ENCODE results near the gene ABHD17C. TPM values are rescaled to one million over a fixed set of nuclear protein-coding genes. Genes with fewer than 3 reads are reported as not detected.

The ABHD17C gene
- total RNA-seq, 1 donor from 2014 or later, result 12.5 TPM

DNA sequence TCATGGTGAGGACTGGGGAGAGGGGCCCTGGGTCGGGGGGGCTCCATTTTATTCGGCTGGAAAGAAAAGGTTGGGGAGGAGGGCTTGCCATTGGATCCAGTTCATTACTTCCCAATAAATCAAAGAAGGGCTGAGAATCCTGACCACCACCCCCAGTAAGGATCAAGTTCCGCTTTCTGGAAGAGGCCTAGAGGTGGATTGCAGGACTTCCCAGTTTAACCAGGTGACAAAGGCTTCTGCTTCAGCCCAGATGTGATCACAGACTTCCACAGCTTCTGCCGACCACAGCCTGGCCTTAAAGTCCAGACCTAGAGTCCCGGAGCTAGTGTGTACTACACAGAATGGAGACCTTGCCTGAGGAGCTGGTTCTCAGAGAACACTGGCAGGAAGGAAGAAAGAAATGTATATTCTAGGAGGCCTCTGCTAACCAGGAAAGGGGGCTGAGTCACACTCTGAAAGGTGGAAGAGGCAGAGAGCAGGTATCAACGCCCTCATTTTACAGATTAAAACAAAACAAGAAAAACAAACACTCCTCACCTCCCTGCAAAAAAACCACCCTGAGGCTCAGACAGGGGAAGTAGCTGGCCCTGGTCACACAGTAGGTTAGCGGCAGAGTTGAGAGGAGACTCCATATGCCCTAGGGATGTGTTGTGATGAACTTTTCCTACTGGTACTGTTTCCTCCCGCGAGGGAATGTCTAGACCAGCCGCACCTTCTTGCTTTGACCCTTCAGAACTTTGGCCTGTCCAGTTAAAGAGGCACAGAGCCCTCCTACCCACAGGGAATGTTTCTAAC is 82.9 kb downstream of the ABHD17C start:
- Histone ChIP-seq H3K9me3 (no peaks in the 10 kb centered on the region), H3K36me3 (no peaks in the 10 kb centered on the region), H3K4me3 (no peak overlapping the region), H3K4me1 (peaks cover 36% of the 10 kb centered on the region), H3K27ac (peak overlapping the region; percentile 37), H3K27me3 (no peaks in the 10 kb centered on the region)
- TF ChIP-seq POLR2A (IDR thresholded peaks at IDR 0.05) (no peak), POLR2AphosphoS5 (IDR thresholded peaks at IDR 0.05; ENCODE audit: insufficient read depth in 1 of 2, low read depth in 1 of 2) (no peak)
- TF ChIP-seq, protein P1, sequence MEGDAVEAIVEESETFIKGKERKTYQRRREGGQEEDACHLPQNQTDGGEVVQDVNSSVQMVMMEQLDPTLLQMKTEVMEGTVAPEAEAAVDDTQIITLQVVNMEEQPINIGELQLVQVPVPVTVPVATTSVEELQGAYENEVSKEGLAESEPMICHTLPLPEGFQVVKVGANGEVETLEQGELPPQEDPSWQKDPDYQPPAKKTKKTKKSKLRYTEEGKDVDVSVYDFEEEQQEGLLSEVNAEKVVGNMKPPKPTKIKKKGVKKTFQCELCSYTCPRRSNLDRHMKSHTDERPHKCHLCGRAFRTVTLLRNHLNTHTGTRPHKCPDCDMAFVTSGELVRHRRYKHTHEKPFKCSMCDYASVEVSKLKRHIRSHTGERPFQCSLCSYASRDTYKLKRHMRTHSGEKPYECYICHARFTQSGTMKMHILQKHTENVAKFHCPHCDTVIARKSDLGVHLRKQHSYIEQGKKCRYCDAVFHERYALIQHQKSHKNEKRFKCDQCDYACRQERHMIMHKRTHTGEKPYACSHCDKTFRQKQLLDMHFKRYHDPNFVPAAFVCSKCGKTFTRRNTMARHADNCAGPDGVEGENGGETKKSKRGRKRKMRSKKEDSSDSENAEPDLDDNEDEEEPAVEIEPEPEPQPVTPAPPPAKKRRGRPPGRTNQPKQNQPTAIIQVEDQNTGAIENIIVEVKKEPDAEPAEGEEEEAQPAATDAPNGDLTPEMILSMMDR (IDR thresholded peaks at IDR 0.05), result no peak
- no peak for DNase-seq (ENCODE audit: extremely low spot score in 2 of 2)
- intact Hi-C loops (cut with DNase I), result loop anchor here (5.0 to 10.0 kb wide), 2 partner anchors 211 to 323 kb away; no protein-coding TSS in a partner anchor

DNA sequence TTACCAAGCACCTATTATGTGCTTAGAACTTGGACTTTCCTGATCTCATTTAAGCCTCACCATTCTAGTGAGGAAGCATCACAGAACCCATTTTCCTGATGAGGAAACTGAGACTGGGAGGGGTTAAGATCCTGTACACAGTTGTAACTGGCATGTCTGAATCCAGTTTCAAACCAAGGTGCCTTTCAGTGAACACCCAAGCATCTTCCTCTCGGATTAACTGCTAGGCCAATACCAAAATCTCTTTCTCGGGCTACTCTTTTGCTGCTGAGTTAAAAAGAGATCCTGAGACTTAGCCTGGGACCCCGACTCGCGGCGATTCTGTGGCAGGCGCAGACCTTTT is 83.5 kb downstream of the ABHD17C start:
- Histone ChIP-seq H3K27ac (no peak overlapping the region), H3K4me1 (peaks cover 36% of the 10 kb centered on the region), H3K4me3 (peak overlapping the region; percentile 46 to 49), H3K9me3 (no peaks in the 10 kb centered on the region), H3K27me3 (no peaks in the 10 kb centered on the region), H3K36me3 (no peaks in the 10 kb centered on the region)
- TF ChIP-seq POLR2AphosphoS5 (IDR thresholded peaks at IDR 0.05; ENCODE audit: insufficient read depth in 1 of 2, low read depth in 1 of 2) (no peak), POLR2A (IDR thresholded peaks at IDR 0.05) (no peak)
- TF ChIP-seq, protein P1 (IDR thresholded peaks at IDR 0.05), result no peak
- intact Hi-C loops (cut with DNase I), result loop anchor here (5.0 to 10.0 kb wide), 2 partner anchors 211 to 324 kb away; no protein-coding TSS in a partner anchor
- DNase-seq (ENCODE audit: extremely low spot score in 2 of 2), result no peak

DNA sequence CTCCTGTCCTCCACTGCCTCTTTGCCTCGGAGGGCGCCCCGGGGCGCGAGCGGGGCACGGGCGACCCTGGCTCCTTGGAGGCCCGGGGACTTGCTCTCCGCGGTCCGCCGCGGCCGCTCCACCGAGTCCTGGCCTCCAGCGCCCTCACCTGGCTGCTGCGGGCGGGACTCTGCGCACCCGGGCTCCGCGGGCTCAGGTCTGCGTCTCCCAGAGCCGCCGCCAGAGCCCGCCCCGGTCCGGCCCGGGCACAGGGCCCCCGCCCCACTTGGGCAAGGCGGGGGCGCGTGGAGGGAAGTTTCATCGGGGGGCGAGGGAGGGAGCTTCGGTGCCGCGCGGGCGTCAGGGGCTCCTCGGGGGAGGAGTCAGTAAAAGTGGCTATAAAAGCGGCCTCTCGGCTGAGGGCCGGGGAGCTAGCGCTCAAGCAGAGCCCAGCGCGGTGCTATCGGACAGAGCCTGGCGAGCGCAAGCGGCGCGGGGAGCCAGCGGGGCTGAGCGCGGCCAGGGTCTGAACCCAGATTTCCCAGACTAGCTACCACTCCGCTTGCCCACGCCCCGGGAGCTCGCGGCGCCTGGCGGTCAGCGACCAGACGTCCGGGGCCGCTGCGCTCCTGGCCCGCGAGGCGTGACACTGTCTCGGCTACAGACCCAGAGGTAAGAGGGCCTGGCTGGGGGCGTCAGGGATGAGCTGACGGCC is 84.0 kb downstream of the ABHD17C start, which contains the start of gene CEMIP:
Gene CEMIP (plus strand): TSS at position 407 of the 694 bp plus-strand sequence. CDS start 94,510 bp downstream, outside the sequence.
- H3K9me3 ChIP-seq, result no peaks in the 10 kb centered on the region
- no peak for DNase-seq (ENCODE audit: extremely low spot score in 2 of 2)
- peak within 1 kb of the TSS; percentile 46 to 49 for H3K4me3 ChIP-seq
- H3K4me1 ChIP-seq, result peaks cover 36% of the 10 kb centered on the region
- intact Hi-C loops (cut with DNase I), result loop anchor here (5.0 to 10.0 kb wide), 2 partner anchors 212 to 324 kb away; no protein-coding TSS in a partner anchor
- H3K27me3 ChIP-seq, result no peaks in the 10 kb centered on the region
- H3K36me3 ChIP-seq, result no peaks in the 10 kb centered on the region
- TF ChIP-seq POLR2A (IDR thresholded peaks at IDR 0.05) (no peak), POLR2AphosphoS5 (IDR thresholded peaks at IDR 0.05; ENCODE audit: insufficient read depth in 1 of 2, low read depth in 1 of 2) (peak in 1 of 2 donors; percentile 58)
- TF ChIP-seq, protein P1 (IDR thresholded peaks at IDR 0.05), result peak; percentile 72 to 92 (median 86)
- no peak within 1 kb of the TSS for H3K27ac ChIP-seq

DNA sequence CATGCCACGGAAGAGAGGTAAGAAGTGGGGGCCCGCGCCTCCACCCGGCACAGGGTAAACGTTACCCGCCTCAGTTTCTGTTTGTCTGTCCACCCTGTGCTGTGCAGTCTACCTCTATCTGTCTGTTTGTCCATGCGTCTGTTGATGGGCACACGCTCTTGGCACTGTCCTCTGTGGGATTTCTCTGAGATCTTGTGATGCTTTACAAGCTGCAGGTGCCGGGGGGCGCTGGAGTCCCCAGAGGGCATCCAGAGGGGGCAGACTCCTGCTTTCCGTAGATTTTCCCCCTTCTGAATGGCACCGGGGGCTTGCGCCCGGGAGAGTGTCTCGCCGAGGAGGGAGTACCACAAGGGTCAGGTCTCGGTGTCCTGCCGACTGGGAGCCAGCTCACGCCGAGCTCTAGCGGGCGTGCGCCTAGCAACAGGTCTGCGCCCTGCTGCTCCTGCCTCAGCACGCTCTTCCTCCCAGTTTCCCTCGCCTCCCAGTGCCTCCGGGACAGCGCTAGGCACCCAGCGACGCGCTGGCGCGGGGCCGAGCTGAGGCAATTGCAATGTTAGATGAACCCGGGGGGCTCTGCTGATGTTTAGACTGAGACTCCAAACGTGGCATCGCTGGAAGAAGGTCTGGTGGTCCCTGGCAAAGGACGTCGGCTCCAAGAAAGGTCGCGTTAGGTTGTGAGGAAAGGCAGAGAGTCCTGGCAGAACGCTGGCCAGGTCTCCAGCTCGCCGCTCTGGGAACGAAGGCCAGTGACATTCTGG is 84.7 kb downstream of the ABHD17C start:
- Histone ChIP-seq H3K4me3 (peak overlapping the region; percentile 46 to 49), H3K4me1 (peaks cover 36% of the 10 kb centered on the region), H3K36me3 (no peaks in the 10 kb centered on the region), H3K27ac (no peak overlapping the region), H3K27me3 (no peaks in the 10 kb centered on the region), H3K9me3 (no peaks in the 10 kb centered on the region)
- TF ChIP-seq POLR2AphosphoS5 (IDR thresholded peaks at IDR 0.05; ENCODE audit: insufficient read depth in 1 of 2, low read depth in 1 of 2) (no peak), POLR2A (IDR thresholded peaks at IDR 0.05) (no peak)
- TF ChIP-seq, protein P1 (IDR thresholded peaks at IDR 0.05), result no peak
- DNase-seq (ENCODE audit: extremely low spot score in 2 of 2), result no peak
- intact Hi-C loops (cut with DNase I), result loop anchor here (5.0 to 10.0 kb wide), 2 partner anchors 213 to 325 kb away; no protein-coding TSS in a partner anchor

Data from vagina (tissue), 2 donors.